ENCODE data around the gene AVP.
"Not testable (repeated sequence)": the region's sequence is repeated elsewhere in the genome, so short reads cannot be mapped to it uniquely, and the experiment has no call there.

Gene AVP

GRCh38 chr20:3126527-3126859, 42.0 kb upstream of the AVP start:
- TF ChIP-seq CTCF (conservative IDR thresholded peaks at IDR 0.05; ENCODE audit: low read depth, low read length), result no peak
- no peak for DNase-seq (ENCODE audit: low read depth)
- H3K4me3 ChIP-seq (ENCODE audit: low read depth, low read length), result no peak overlapping the region

- not testable (repeated sequence) for DNase-seq (ENCODE audit: low read depth); H3K4me3 ChIP-seq (ENCODE audit: low read depth, low read length)
These were observed 41.4 kb upstream of the AVP start for GRCh38 chr20:3125776-3126526.

GRCh38 chr20:3124773-3125560, 40.4 kb upstream of the AVP start:
- H3K4me3 ChIP-seq (ENCODE audit: low read depth, low read length); DNase-seq (ENCODE audit: low read depth): not testable (repeated sequence)

- not testable (repeated sequence) for DNase-seq (ENCODE audit: low read depth); H3K4me3 ChIP-seq (ENCODE audit: low read depth, low read length)
These were observed 39.6 kb upstream of the AVP start for GRCh38 chr20:3124163-3124562.

- no peak for TF ChIP-seq CTCF (conservative IDR thresholded peaks at IDR 0.05; ENCODE audit: low read depth, low read length)
- no peak for DNase-seq (ENCODE audit: low read depth)
These were observed 39.0 kb upstream of the AVP start for GRCh38 chr20:3123542-3123941.

GRCh38 chr20:3121955-3122610, 37.6 kb upstream of the AVP start:
- DNase-seq (ENCODE audit: low read depth), result no peak

More at GRCh38 chr20:3123542-3123941, 39.0 kb upstream of the AVP start:
- no peak overlapping the region for H3K4me3 ChIP-seq (ENCODE audit: low read depth, low read length)

GRCh38 chr20:3121271-3121911, 36.9 kb upstream of the AVP start:
- no peak overlapping the region for H3K4me3 ChIP-seq (ENCODE audit: low read depth, low read length)
- no peak for TF ChIP-seq CTCF (conservative IDR thresholded peaks at IDR 0.05; ENCODE audit: low read depth, low read length)
- DNase-seq (ENCODE audit: low read depth), result no peak

More at GRCh38 chr20:3121955-3122610, 37.6 kb upstream of the AVP start:
- no peak overlapping the region for H3K4me3 ChIP-seq (ENCODE audit: low read depth, low read length)
- no peak for TF ChIP-seq CTCF (conservative IDR thresholded peaks at IDR 0.05; ENCODE audit: low read depth, low read length)

GRCh38 chr20:3119044-3119443, 34.5 kb upstream of the AVP start:
- no peak for TF ChIP-seq CTCF (conservative IDR thresholded peaks at IDR 0.05; ENCODE audit: low read depth, low read length)
- no peak for DNase-seq (ENCODE audit: low read depth)
- no peak overlapping the region for H3K4me3 ChIP-seq (ENCODE audit: low read depth, low read length)

Data from choroid plexus epithelial cell (primary cell).